ENCODE measurements around the gene SPDYE3.
"Not testable (repeated sequence)": the region's sequence is repeated elsewhere in the genome, so short reads cannot be mapped to it uniquely, and the experiment has no call there.

Gene SPDYE3

DNA sequence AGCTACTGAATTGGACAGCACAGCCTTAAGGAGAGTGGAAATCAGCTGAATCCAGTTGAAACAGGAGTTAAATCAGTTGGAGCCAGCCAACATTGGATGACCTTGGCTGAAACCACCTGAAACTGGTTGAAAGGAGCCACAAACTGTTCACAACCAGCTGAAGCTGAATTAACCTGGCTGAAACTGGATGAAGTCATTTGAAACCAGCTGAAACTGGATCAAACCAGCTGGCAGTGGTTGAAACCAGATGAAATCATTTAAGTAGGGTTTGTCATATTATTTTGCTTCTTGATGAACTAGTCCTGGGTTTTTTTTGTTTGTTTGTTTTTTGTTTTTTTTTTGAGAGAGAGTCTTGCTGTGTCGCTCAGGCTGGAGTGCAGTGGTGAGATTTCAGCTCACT lies 15.3 kb upstream of the SPDYE3 start:
- not testable (repeated sequence) for DNase-seq

DNA sequence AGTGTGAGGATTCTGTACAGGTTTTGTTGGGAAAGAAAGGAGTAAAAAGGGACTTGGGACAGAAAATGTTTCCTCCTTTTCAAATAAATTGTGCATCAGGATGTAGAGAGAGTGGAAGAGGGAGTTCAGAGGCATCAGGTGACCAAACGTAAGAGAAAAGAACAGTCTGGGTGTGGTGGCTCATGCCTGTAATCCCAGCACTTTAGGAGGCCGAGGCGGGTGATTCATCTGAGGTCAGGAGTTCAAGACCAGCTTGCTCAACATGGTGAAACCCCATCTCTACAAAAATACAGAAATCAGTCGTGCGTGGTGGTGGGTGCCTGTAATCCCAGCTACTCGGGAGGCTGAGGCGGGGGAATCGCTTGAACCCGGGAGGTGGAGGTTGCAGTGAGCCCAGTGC lies 12.2 kb upstream of the SPDYE3 start:
- DNase-seq: not testable (repeated sequence)

DNA sequence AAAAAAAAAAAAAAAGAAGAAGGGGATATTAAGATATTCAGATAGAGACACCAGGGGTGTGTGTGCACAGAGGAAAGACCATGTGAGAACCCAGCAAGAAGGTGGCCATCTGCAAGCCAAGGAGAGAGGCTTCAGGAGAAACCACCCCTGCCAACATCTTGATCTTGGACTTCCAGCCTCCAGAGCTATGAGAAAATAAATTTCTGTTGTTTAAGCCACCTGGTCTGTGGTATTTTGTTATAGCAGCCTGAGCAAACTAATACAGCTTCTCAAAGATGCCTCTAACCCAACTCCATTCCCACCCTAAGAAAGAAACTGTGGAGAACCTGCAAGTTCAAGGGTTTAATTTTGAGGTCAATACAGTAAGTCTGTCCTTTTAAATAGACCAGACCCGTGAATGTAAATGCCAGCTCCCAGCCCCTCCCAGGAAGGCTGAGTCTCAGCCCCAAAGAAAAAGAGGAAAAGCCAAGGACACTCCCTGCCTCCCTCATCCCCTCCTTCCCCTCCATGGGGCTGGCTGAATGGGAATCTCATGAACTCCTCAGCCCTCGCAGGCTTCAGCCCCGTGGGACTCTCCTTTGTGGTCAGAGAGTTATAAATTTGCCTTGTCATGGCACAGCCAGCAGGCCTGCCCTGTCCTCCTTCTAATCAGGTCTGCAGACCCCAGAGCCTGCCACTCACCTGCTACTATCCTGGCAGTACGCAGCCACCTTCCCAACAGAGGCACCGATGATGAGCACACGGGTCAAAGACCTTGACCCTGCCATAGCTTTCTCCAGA lies 9.5 kb upstream of the SPDYE3 start:
- not testable (repeated sequence) for DNase-seq

DNA sequence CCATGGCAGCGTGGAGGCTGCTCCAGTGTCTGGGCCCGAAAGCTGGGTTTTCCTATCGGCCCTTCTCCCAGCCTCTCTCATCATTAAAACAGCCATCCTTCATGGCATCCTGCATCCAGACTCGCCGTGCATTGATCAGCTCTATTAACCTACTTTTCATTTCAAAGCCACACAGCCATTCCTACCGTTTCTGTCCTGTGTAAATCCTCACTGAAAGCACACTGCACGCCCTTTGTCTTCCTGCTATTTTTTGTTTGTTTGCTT lies 8.9 kb upstream of the SPDYE3 start:
- not testable (repeated sequence) for DNase-seq

GRCh38 chr7:100304526-100304925 lies 3.0 kb upstream of the SPDYE3 start:
- not testable (repeated sequence) for DNase-seq

DNA sequence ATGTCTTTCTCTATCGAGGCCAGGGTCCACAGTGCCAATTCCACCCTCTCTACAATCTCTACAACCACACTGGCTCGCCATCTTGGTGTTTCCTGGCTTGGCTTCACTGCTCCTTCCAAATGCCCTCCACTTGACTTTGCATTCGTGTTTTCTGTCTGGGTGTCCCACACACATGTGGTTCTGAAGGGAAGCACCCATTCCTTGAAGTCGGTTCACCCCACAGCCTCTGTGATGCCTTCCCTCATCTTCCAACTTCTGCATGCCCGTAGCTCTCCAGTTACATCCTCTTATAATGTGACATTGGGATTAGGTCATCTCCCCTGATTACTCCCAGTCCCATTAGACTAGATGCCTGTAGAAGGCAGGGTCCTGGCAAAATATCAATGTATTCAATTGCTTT lies 10.8 kb downstream of the SPDYE3 start:
- DNase-seq: not testable (repeated sequence)

DNA sequence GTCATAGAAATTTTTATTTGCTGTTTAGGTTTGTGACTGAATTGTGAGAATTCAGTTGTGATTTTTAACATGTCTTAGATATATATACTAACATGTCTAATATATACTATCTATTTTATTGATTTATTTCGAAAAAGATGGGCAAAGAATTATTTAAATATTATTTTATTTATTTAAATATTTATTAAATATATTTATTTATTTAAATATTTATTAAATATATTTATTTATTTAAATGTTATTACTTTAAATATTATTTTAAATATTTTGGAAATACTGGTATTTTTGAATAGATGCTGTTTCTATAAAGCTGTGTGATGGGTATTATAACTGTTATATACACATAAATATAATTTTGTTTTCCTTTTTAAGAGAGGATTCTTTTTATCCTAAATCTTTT lies 14.1 kb downstream of the SPDYE3 start:
- not testable (repeated sequence) for DNase-seq

- DNase-seq: not testable (repeated sequence)
Measured at GRCh38 chr7:100324194-100324593, 16.7 kb downstream of the SPDYE3 start.

- DNase-seq: not testable (repeated sequence)
Measured at GRCh38 chr7:100325671-100326070, 18.2 kb downstream of the SPDYE3 start.

- DNase-seq: not testable (repeated sequence)
Measured at GRCh38 chr7:100326914-100327313, 19.4 kb downstream of the SPDYE3 start.

DNA sequence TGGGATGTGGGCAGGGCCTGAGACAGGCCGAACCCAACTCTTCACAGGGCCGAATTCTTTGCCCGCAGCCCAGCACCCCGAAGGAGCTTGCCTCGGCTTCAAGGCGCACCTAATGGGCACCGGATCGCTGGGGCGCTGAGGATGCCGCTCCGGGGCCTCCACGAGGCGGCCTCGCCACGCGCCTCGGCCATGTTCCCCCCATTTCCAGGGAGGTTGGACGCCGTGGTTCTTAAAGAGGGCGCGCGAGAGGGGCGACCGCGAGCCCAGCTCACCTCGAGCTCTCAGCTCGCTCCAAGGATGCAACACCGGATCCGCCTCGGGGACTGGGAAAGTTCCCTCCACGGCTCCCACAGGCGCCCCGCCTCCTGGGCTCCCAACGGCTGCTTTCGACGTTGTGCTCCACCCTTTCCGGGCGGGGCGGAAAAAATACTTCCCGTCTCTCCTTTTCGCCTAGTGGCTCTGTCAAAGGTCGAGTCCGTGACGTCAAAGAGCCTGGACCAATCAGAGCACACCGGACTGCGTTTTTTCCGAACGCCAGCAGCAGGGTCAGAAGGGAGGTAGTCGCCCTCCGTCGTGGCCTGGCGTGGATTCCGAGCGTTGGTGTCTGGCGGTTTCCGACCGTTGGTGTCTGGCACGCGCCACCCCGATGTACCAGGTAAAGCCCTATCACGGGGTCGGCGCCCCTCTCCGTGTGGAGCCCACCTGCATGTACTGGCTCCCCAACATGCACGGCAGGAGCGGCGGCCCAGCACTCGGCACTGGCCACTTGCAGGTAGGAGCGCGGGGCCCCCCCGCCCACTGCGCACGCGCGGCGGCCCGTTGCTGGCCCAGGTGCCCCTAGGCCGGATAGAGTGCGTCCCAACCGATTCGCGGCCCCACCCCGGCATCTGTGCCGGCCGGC lies 28.3 kb downstream of the SPDYE3 start:
- peak; percentile 73 for DNase-seq

DNA sequence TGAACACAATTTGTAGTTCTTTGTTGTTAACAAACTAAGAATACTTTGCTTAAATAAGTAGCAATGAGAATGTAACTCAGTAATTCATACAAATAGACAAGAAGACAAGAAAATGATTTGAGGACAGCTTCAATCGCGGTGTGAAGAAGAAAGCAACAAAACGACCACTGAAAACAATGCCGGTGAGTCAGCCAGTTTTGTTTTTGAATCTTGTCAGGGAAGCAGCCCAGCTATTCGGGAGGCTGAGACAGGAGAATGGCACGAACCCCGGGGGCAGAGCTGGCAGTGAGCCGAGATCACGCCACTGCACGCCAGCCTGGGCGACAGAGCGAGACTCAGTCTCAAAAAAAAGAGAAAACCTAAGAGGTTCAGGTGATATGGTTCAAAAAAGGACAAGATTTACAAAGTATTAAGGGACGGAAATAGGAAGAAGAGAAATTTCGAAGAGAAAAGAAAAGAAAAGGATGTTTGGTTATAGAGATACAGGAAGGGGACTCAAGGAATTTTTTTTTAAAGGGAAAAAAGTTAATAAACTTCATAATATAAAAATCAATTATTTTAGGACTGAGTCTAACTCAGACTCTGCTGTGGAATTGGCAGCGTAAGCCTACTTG lies 30.7 kb downstream of the SPDYE3 start:
- DNase-seq: not testable (repeated sequence)

- not testable (repeated sequence) for DNase-seq
Measured at GRCh38 chr7:100341286-100341685, 33.8 kb downstream of the SPDYE3 start.

DNA sequence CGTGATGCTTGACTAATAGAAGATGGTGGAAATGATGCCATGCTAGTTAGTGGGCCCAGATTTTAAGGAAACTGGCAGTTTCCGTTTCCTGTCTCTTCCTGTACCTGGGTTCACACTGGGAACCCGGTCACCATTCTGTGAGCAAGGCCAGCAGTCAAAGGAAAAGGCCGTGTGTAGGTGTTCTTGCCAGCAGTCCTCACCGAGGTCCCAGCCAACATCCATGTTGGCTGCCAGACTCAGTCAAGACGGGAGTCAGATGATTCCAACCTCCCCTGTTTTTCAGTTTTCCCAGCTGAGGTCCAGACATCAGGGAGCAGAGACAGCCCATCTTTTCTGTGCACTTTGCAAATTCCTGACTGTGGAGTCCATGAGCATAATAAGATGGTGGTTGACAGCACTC lies 35.3 kb downstream of the SPDYE3 start:
- no peak for DNase-seq

DNA sequence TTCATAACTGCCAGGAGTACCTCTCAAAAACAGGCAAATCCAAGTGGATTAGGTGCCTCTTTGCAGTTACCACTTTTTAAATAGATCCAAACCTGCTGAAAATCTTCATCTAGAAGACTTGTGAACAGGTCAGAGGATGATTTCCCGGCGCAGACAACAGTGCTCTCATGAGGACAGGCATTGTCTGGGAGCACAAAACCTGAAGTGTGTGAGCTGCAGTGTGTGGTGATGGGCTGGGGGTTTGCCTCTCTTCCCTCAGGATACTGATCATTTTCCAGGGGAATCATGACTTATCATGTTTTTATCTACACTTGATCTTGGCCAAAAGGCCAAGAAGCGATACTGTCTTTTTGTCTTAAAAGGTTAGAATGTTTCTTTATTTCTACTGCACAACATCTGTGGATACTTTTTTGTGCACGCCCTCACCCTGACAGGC lies 36.6 kb downstream of the SPDYE3 start:
- DNase-seq: not testable (repeated sequence)

GRCh38 chr7:100344560-100345287 lies 37.2 kb downstream of the SPDYE3 start:
- DNase-seq: not testable (repeated sequence)

DNA sequence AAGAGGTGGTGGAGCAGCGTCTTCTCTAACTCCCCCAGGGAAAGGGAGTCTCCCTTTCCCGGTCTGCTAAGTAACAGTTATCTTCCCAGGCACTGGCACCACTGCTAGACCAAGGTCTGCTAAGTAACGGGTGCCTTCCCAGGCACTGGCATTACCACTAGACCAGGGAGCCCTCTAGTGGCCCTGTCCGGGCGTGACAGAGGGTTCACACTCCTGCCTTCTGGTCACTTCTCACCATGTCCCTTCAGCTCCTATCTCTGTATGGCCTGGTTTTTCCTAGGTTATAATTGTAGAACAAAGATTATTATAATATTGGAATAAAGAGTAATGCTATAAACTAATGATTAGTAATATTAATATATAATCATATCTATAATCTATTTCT lies 37.8 kb downstream of the SPDYE3 start:
- not testable (repeated sequence) for DNase-seq

DNA sequence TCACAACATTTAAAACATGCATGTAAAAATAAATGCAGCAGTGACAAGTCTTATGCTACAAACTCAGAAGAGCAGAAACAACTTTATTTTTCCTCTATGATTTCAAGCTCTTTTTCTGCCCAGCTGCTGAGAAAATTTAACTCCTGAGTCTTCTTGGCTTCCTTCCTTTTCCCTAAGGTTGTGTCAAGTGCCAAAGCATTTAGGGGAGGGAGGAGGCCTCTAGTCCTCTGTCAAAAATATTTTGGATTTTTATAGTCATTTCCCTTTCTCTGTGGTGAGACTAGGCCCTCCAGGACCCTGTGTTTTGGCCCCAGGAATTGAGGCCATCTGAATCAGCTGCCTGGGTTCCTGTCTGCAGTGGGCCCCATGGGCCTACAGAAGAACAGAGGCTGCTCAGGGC lies 39.4 kb downstream of the SPDYE3 start:
- DNase-seq: no peak

- DNase-seq: no peak
Measured at GRCh38 chr7:100348805-100349204, 41.3 kb downstream of the SPDYE3 start.

GRCh38 chr7:100349757-100350156 lies 42.3 kb downstream of the SPDYE3 start:
- DNase-seq: no peak

DNA sequence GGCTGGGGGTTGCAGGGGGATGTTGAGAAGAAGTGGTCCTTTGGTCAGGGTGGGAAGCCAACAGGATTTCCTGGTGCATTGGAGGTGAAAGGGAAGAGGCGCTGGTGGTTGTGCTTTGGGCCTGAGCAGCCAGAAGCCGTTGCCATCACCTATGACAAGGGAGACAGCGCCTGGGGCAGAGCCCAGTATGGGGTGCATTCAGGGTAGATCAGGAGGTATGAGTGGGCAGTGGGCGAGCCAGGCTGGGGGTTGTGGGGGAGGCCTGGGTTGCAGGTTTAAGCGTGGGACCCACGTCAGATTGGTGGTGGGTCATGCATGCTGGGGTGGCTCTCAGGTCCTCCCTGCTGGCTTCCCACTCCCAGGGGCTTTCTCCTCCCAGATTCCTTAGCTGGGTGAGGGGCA lies 44.2 kb downstream of the SPDYE3 start:
- no peak for DNase-seq

- not testable (repeated sequence) for DNase-seq
Measured at GRCh38 chr7:100352230-100352781, 44.8 kb downstream of the SPDYE3 start.
